H1 (cell line): ENCODE data around the gene PRKCA. TPM values are rescaled to one million over a fixed set of nuclear protein-coding genes. Genes with fewer than 3 reads are reported as not detected.

Source experiments
- CTCF ChIA-PET: fragments of 300-600 bp; sonication (Branson Sonifier 250); formaldehyde crosslinking; loops from one replicate; lab custom pipeline; 2021; ENCODE audit not compliant: partially characterized antibody; lab: Charles Lee
- POLR2A ChIA-PET: fragments of 300-600 bp; sonication (Branson Sonifier 250); formaldehyde crosslinking; loops from one replicate; lab custom pipeline; 2021; ENCODE audit warnings: inconsistent platforms; ENCODE audit not compliant: partially characterized antibody; lab: Charles Lee
- DNase-seq, 2 experiments: peaks; one replicate each; pipeline versions ENCODE4 v3.0.0 to v3.0.0-alpha.2; 2010 to 2022; ENCODE audit warnings: low spot score in 2 of 2, low read depth in 1 of 2, mixed read lengths in 1 of 2
- FAIRE-seq: peaks from 2 replicates; lab custom pipeline; 2011; peaks lifted over from hg19 to GRCh38; lab: Jason Lieb, UNC
- H2AFZ ChIP-seq: 2 replicates; pipeline ENCODE4 v1.8.1; 2012; ENCODE audit warnings: low read length, inconsistent platforms
- H2AK5ac ChIP-seq: 2 replicates; pipeline ENCODE4 v1.6.1; 2013; ENCODE audit warnings: low read depth, low read length
- H2BK120ac ChIP-seq: replicated peaks from 2 replicates; pipeline ENCODE3; 2013; ENCODE audit warnings: low read depth, low read length, inconsistent platforms
- H2BK12ac ChIP-seq: 2 replicates; pipeline ENCODE4 v1.6.1; 2013; ENCODE audit warnings: low read depth, low read length
- H2BK15ac ChIP-seq: 2 replicates; pipeline ENCODE4 v1.6.1; 2013; ENCODE audit warnings: low read length
- H2BK20ac ChIP-seq: 2 replicates; pipeline ENCODE4 v1.6.1; 2013; ENCODE audit warnings: low read length
- H2BK5ac ChIP-seq: 2 replicates; pipeline ENCODE4 v1.6.1; 2013; ENCODE audit warnings: low read depth, low read length
- H3K14ac ChIP-seq: 2 replicates; pipeline ENCODE4 v1.6.1; 2013; ENCODE audit warnings: inconsistent platforms; ENCODE audit not compliant: insufficient read length
- H3K18ac ChIP-seq: 2 replicates; pipeline ENCODE4 v1.6.1; 2013; ENCODE audit warnings: low read length; ENCODE audit errors: extremely low read depth
- H3K23ac ChIP-seq: 2 replicates; pipeline ENCODE4 v1.6.1; 2013; ENCODE audit warnings: inconsistent platforms; ENCODE audit not compliant: insufficient read length
- H3K23me2 ChIP-seq: 2 replicates; pipeline ENCODE4 v1.6.1; 2013; ENCODE audit warnings: low read depth, low read length
- H3K27ac ChIP-seq: 2 replicates; pipeline ENCODE4 v1.6.1; 2011; ENCODE audit warnings: low read depth, low read length, inconsistent platforms
- H3K27me3 ChIP-seq, 4 experiments: replicated peaks in 1 of 4; 1 replicate in 1 of 4; 2 replicates in 3 of 4; pipeline versions ENCODE4 v1.6.1 to v1.8.1; 2011 to 2013; ENCODE audit warnings: low read length in 3 of 4, mild to moderate bottlenecking in 3 of 4, inconsistent platforms in 2 of 4, mixed read lengths in 2 of 4, moderate library complexity in 1 of 4; ENCODE audit not compliant: control insufficient read depth in 3 of 4, insufficient read depth in 3 of 4; ENCODE audit errors: extremely low read depth in 1 of 4
- H3K36me3 ChIP-seq, 4 experiments: 2 replicates each; pipeline versions ENCODE4 v1.6.1 to v1.8.1; 2011 to 2013; ENCODE audit warnings: mild to moderate bottlenecking in 4 of 4, low read length in 3 of 4, moderate library complexity in 2 of 4, control low read depth in 1 of 4, inconsistent platforms in 1 of 4; ENCODE audit not compliant: insufficient read depth in 4 of 4, control insufficient read depth in 2 of 4
- H3K4ac ChIP-seq: replicated peaks from 2 replicates; pipeline ENCODE3; 2013; ENCODE audit warnings: low read length, low read depth, mixed read lengths, inconsistent platforms; ENCODE audit not compliant: insufficient read length
- H3K4me1 ChIP-seq, 4 experiments: replicated peaks in 1 of 4; 1 replicate in 1 of 4; 2 replicates in 3 of 4; pipeline versions ENCODE4 v1.6.1 to v1.8.1; 2011 to 2013; ENCODE audit warnings: low read length in 3 of 4, inconsistent platforms in 2 of 4, mixed read lengths in 1 of 4; ENCODE audit not compliant: insufficient read depth in 4 of 4, control insufficient read depth in 3 of 4
- H3K4me2 ChIP-seq, 2 experiments: 2 replicates each; pipeline versions ENCODE4 v1.6.1 to v1.8.1; 2011 to 2013; ENCODE audit warnings: low read depth in 2 of 2, low read length in 2 of 2, control low read depth in 1 of 2, inconsistent platforms in 1 of 2, mild to moderate bottlenecking in 1 of 2; ENCODE audit not compliant: insufficient read depth in 1 of 2
- H3K4me3 ChIP-seq, 4 experiments: fragments of 200-600, 300-600 bp in 1 of 4; sonication (generic), shearing (Covaris generic), sonication (Bioruptor Twin) in 1 of 4; 2 replicates each; pipeline versions ENCODE4 v1.5.1 to v1.8.1; 2011 to 2016; ENCODE audit warnings: low read length in 4 of 4, low read depth in 3 of 4, control low read depth in 2 of 4, inconsistent platforms in 2 of 4, mild to moderate bottlenecking in 2 of 4, mixed read lengths in 1 of 4, moderate library complexity in 1 of 4; ENCODE audit not compliant: insufficient read depth in 2 of 4; ENCODE audit errors: extremely low read depth in 1 of 4
- H3K56ac ChIP-seq: replicated peaks from 2 replicates; pipeline ENCODE3; 2013; ENCODE audit warnings: low read depth, mild to moderate bottlenecking, mixed read lengths, low read length, inconsistent platforms; ENCODE audit not compliant: insufficient read length
- H3K79me1 ChIP-seq: 2 replicates; pipeline ENCODE4 v1.6.1; 2013; ENCODE audit warnings: low read depth, low read length, control low read depth
- H3K79me2 ChIP-seq, 2 experiments: 2 replicates each; pipeline versions ENCODE4 v1.6.1 to v1.8.1; 2012 to 2013; ENCODE audit warnings: low read length in 2 of 2, mild to moderate bottlenecking in 2 of 2, inconsistent platforms in 1 of 2; ENCODE audit not compliant: insufficient read depth in 2 of 2, control insufficient read depth in 1 of 2
- H3K9ac ChIP-seq, 4 experiments: replicated peaks in 1 of 4; 1 replicate in 1 of 4; 2 replicates in 3 of 4; pipeline versions ENCODE4 v1.6.1 to v1.8.1; 2011 to 2013; ENCODE audit warnings: low read depth in 3 of 4, low read length in 3 of 4, control low read depth in 2 of 4, mild to moderate bottlenecking in 2 of 4, moderate library complexity in 2 of 4, inconsistent platforms in 1 of 4; ENCODE audit errors: extremely low read depth in 1 of 4
- H3K9me3 ChIP-seq, 2 experiments: 2 replicates each; pipeline versions ENCODE4 v1.6.1 to v1.8.1; 2012 to 2013; ENCODE audit warnings: mild to moderate bottlenecking in 2 of 2, moderate library complexity in 2 of 2, control low read depth in 1 of 2, inconsistent platforms in 1 of 2, low read depth in 1 of 2, low read length in 1 of 2, mixed read lengths in 1 of 2; ENCODE audit not compliant: insufficient read depth in 2 of 2
- H4K20me1 ChIP-seq, 2 experiments: replicated peaks in 1 of 2; 2 replicates each; pipeline versions ENCODE3 to v1.8.1; 2011 to 2013; ENCODE audit warnings: inconsistent platforms in 2 of 2, low read length in 2 of 2, mild to moderate bottlenecking in 1 of 2; ENCODE audit not compliant: insufficient read depth in 2 of 2, control insufficient read depth in 1 of 2
- H4K5ac ChIP-seq: 2 replicates; pipeline ENCODE4 v1.6.1; 2013; ENCODE audit warnings: low read length, low read depth, mixed read lengths, inconsistent platforms; ENCODE audit not compliant: insufficient read length
- H4K8ac ChIP-seq: 2 replicates; pipeline ENCODE4 v1.8.0; 2013; ENCODE audit warnings: mild to moderate bottlenecking, moderate library complexity, low read length, inconsistent platforms; ENCODE audit not compliant: insufficient read depth; ENCODE audit errors: extremely low read depth
- H4K91ac ChIP-seq: replicated peaks from 2 replicates; pipeline ENCODE3; 2013; ENCODE audit warnings: low read length, mixed read lengths, inconsistent platforms; ENCODE audit not compliant: insufficient read length
- EP300 ChIP-seq, 2 experiments: IDR thresholded peaks; 1 replicate in 1 of 2; 2 replicates in 1 of 2; pipeline ENCODE4 v1.6.1; 2011 to 2012; ENCODE audit warnings: low read depth in 2 of 2, low read length in 2 of 2, mild to moderate bottlenecking in 2 of 2, borderline replicate concordance in 1 of 2, inconsistent platforms in 1 of 2, moderate library complexity in 1 of 2
- SIRT6 ChIP-seq: IDR thresholded peaks from one replicate; pipeline ENCODE4 v1.7.1; 2012; ENCODE audit warnings: low read length, inconsistent platforms
- WGBS, 2 experiments: shearing (Covaris generic) in 1 of 2; methylation state at CpG; one replicate each; pipeline versions ENCODE4 v1.1.6 to v1.1.7; 2013 to 2015; ENCODE audit warnings: low lambda C conversion rate in 2 of 2, mixed read lengths in 2 of 2, inconsistent platforms in 1 of 2, low coverage in 1 of 2, missing lambda C conversion rate in 1 of 2; ENCODE audit not compliant: insufficient replicate concordance in 2 of 2, insufficient coverage in 1 of 2, insufficient read length in 1 of 2; ENCODE audit errors: extremely low coverage in 1 of 2, missing lambda C conversion rate in 1 of 2; 5-methylcytosine and 5-hydroxymethylcytosine counted together
- polyA plus RNA-seq, 7 experiments: library from polyadenylated mRNA; depleted of rRNA in 3 of 7; stranded (reverse) in 5 of 7; unstranded in 2 of 7; fragments of >200 nt in 5 of 7; fragments of 200-250 nt in 2 of 7; gene quantifications; 1 replicate in 5 of 7; 2 replicates in 1 of 7; 4 replicates in 1 of 7; pipeline versions ENCODE4 v1.2.1 to v1.2.3, GENCODE V29; 2011 to 2013; ENCODE audit warnings: missing spikeins in 2 of 7, mixed read lengths in 2 of 7
- total RNA-seq: library from RNA; stranded (reverse); fragmentation: NEBNext Ultra II Directional; extraction: Animal tissue kit (Norgen Biotek cat#: 25700); gene quantifications from 2 replicates; pipeline ENCODE4 v1.2.1, GENCODE V29; 2021

PRKCA gene
- total and polyA plus RNA-seq, 2 of the 8 experiments (the other 6 are each of a cell fraction or from before 2014, with no cell fraction given), result 5.8 to 17.8 TPM

DNA sequence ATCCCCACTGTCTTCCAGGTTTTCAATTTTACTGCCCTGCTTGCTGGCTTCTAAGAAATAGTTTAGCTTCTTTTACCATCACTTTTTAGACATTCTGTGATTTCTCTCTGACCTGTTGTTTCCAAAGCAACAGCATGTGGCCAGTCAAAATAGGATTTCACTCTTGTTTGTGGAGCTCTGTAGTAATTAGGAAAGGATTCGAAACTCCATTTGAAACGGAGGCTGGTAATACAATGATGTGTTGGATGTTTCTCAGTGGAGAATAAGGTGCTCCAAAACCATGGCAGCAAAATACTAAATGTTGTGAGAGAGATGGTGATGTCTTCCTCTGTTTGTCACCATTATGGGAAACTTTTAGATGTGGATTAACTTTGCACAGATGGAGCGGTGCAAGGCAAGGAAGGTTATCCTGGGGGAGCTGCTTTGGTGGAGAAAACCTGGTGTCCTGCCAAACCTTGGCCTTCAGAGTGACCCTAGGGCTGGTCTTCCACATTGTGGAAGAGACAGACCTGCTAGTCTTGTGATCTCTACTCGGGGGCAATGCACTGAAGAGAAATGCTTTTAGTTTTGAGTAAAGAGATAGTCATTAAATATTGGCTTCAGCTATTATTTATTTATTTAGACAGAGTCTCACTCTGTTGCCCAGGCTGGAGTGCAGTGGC, 79.4 kb downstream of the PRKCA start:
- Histone ChIP-seq H3K4me3 (no peak overlapping the region), H3K23ac (no peak overlapping the region), H4K5ac (no peak overlapping the region), H4K20me1 (no peaks in the 10 kb centered on the region), H3K79me2 (peaks cover 0 to 8% of the 10 kb centered on the region in 2 experiments; a peak in 2 of 4 replicates), H3K79me1 (no peaks in the 10 kb centered on the region; the same call in 1 of the 2 replicates), H3K18ac (no peak overlapping the region), H3K36me3 (no peaks in the 10 kb centered on the region), H4K8ac (no peak overlapping the region), H3K14ac (no peak overlapping the region), H3K27me3 (no peaks in the 10 kb centered on the region), H2BK12ac (no peak overlapping the region), H4K91ac (no peak overlapping the region), H3K4ac (no peak overlapping the region), H2AK5ac (no peak overlapping the region), H2BK120ac (no peak overlapping the region), H2BK20ac (no peak overlapping the region), H2BK5ac (no peak overlapping the region), H3K4me1 (peaks cover 0 to 4% (median 0%) of the 10 kb centered on the region in 4 experiments; a peak in 1 of 7 replicates), H3K4me2 (no peak overlapping the region), H3K9ac (no peak overlapping the region), H3K9me3 (no peaks in the 10 kb centered on the region), H2BK15ac (no peak overlapping the region), H3K23me2 (no peaks in the 10 kb centered on the region), H2AFZ (no peak overlapping the region), H3K56ac (no peak overlapping the region), H3K27ac (no peak overlapping the region)
- no peak for FAIRE-seq
- TF ChIP-seq EP300 (IDR thresholded peaks at IDR 0.05; ENCODE audit: borderline replicate concordance in 1 of 2, low read depth in 2 of 2, low read length in 2 of 2), result no peak
- TF ChIP-seq SIRT6, result no peak
- ChIA-PET CTCF (interaction anchor here (1.1 to 1.9 kb wide), 5 partner anchors 13 to 127 kb away, joined by 3 to 5 read pairs (median 3); no protein-coding TSS in a partner anchor), POLR2A (no interaction called here)
- 91% methylated on average over 4 of the region's 4 CpGs; no CpG with 5 or more reads in 1 of the 2 experiments for WGBS, 2 experiments
- no peak for DNase-seq
